CD4-positive, alpha-beta T cell treated with Interleukin-15 for 4 hours (primary cell): Measurements from ENCODE around the gene RBM15B.
"Not testable (repeated sequence)": the region's sequence is repeated elsewhere in the genome, so short reads cannot be mapped to it uniquely, and the experiment has no call there.

Experiments
- DNase-seq: peaks from one replicate; pipeline ENCODE4 v3.0.0-alpha.2; 2020; ENCODE audit warnings: low spot score

Gene RBM15B

GRCh38 chr3:51379301-51379700 lies 11.8 kb upstream of the RBM15B start:
- DNase-seq, result no peak

GRCh38 chr3:51379746-51380455 lies 11.2 kb upstream of the RBM15B start:
- DNase-seq, result no peak

- DNase-seq, result no peak
Observed at GRCh38 chr3:51380601-51381332, 10.3 kb upstream of the RBM15B start.

DNA sequence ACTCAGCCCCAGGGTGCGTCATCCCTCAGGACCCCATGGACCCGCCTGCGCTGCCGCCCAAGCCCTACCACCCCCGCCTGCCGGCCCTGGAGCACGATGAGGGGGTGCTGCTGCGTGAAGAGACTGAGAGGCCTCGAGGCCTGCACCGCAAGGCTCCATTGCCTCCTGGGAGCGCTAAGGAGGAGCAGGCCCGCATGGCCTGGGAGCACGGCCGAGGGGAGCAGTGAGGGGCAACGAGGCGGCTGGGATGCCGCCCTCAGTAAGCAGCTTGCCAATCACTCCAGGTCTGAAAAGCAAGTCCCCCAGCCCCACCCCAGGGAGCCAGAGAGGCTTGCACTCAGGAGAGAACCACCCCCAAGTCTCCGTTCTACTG lies 9.8 kb upstream of the RBM15B start:
- no peak for DNase-seq

DNA sequence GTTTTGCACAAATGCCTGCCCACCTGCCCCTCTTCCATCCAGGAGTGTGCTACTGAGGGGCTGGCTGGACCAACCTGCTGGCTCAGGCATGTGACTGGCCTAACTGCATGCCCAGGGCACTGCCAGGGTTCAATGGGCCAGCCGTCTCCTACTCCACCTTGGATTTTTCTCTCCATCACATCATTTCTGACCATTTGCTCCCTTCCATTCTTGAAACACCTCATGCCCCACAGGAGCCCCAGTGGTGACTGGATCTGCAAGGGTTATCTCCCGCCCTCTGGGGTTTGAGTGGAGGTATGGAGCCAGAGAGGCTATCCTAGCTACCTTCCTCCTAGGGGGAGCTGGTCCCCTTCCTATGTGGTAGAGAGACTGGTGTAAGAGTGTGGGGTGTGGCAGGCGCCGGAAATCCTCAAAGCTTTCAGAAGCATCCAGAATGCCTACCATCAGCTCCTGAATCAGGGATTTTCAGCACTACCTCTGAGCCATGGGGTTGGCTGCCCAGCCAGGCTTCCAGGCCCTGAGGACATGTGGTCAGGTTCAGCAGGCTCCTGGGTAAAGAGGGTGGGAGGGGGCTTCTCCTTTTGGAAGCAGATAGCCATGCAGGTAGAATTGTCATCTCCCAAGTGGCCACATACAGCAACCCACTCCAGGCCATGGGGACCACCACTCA lies 8.9 kb upstream of the RBM15B start:
- no peak for DNase-seq

GRCh38 chr3:51382947-51383578 lies 8.0 kb upstream of the RBM15B start:
- no peak for DNase-seq

DNA sequence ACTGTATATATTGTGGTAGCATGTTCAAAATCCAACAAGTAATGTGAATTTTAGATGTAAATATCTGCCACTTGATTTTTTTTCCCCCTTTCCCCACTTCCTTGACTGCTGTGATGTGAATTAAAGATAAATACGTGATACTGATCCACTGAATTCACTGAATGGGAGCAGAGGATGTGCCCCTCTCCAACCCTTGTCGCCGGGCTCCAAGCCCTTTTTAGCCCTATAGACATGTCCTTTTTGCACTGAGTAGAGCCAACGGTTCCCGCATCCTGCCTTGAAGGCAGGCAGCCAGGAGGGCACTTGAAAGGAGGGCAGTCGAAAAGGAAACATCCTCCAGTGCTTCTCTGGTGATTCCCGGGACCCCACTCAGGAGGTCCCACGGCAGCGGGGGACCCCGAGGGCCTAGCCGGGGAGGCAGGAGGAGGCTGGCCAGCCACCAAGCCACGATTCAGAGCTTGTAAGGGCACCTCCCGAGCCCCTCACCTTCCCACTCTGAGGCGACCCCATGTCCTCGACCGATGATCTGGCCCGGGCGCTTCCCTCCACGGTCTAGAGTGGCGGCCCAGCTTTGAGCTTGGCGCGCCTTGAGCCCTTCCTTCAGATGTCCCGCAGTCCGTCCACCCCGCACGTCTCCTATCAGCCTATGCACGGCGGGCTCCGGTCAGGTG lies 6.9 kb upstream of the RBM15B start:
- DNase-seq, result no peak

DNA sequence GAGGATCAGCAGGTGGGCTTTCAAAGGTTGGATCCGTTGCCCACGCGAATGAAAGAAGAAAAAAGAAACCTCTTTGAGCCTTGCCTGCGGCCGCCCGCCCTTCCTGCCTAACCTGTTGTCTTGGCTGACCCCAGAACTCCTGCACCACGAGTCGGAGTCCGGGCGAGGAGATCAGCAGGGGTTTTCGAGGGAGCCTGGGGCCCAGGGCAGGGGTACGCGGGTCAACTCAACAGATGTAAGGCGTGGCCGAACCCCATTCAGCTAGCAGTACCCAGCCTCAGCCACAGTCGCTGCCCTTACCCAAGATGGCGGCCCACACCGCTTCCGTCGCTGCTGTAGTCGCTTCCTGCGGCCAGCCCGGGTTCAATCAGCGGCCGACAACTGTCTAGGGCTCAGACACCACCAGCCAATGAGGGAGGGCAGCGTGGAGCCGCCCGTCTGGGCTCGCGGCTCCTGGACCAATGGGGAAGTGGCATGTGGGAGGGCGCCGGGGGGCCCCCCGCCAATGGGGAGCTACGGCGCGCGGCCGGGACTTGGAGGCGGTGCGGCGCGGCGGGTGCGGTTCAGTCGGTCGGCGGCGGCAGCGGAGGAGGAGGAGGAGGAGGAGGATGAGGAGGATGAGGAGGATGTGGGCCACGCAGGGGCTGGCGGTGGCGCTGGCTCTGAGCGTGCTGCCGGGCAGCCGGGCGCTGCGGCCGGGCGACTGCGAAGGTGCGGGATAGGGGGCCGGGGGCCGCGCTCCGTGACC lies 6.2 kb upstream of the RBM15B start, which contains the start of gene MANF:
Gene MANF, plus strand, starts transcription at position 566 of the 748 bp plus-strand sequence. Its CDS starts 52 bp downstream, at position 618.
- DNase-seq, result peak; percentile 97

GRCh38 chr3:51385621-51386091 lies 5.4 kb upstream of the RBM15B start:
- no peak for DNase-seq

DNA sequence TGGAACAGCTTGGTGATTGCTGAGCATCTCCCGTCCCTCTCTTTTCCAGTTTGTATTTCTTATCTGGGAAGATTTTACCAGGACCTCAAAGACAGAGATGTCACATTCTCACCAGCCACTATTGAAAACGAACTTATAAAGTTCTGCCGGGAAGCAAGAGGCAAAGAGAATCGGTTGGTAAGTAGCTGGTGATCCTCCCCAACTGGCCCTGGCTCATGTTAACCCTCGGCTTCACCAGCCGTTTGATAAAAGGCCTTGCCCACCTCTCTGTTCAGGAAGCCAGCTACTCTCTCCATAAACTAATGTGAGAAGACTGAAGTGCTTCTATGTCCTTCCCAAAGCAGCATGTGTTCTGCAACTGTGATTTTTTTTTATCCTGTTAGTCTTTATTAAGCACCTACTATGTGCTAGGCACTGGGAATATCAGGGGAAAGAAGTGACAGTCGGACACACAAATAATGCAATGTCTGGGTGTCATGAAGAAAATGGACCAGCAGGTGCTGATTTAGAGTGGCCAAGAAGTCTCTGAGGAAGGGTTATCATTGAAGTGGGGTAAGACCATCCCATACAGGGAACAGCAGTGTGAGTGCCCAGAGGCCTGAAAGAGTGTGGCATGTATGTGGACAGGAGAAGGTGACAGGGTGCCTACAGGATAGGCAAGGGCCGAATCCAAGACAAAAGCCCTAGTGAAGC lies 4.8 kb upstream of the RBM15B start:
- no peak for DNase-seq

DNA sequence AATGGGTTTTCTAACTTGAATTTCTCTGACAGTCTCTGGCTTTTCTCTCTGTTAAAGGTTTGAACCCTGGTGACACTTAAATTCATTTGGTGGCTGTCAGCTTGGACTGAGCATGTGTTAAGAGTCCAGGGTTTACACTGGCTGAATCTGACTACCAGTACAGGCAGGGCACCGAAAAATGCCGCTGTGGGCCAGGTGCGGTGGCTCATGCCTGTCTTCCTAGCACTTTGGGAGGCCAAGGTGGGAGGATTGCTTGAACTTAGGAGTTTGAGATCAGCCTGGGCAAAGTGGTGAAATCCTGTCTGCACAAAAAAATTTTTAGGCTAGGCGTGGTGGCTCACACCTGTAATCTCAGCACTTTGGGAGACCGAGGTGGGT lies 4.2 kb upstream of the RBM15B start:
- DNase-seq, result no peak

DNA sequence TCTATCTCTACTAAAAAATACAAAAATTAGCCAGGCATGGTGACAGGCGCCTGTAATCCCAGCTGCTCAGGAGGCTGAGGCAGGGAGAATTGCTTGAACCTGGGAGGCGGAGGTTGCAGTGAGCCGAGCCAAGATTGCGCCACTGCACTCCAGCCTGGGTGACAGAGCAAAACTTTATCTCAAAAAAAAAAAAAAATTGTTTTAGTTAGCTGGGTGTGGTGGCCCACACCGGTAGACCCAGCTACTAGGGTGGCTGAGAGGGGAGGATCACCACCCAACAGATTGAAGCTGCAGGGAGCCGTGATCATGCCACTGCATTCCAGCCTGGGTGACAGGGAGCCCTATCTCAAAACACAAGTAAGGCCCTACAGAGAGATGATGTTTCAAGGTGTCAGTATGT lies 3.8 kb upstream of the RBM15B start:
- DNase-seq, result not testable (repeated sequence)

DNA sequence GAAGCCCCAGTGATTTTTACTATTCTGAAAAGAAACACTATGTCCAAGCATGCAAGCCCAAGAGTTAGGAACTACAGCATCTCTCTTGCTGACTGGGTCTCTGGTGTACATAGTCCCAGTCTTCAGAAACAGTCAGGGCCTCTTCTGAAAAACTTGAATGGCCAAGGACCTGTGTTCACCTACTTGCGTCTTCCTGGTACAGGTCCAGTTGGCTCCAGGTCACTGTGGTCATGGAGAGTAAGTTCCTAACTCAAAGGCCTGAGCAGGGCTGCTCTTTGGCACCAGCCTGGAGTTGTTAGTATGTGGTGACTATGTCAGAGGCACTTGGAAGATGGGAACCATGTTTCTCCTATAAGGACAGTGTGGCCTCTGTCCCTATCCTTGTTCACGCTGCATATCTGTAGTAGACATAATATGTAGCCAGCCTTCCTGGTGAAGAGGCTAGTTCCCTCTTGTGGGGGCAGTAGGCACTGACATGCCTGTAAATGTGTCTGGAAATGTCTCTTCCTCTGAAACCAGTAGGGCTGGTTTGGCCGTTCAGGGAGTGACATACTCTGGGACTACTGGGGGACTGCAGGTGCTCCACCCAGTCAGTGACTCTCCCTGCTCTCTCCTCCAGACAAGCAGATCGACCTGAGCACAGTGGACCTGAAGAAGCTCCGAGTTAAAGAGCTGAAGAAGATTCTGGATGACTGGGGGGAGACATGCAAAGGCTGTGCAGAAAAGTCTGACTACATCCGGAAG lies 2.6 kb upstream of the RBM15B start:
- no peak for DNase-seq

- DNase-seq, result peak; percentile 59
Observed at GRCh38 chr3:51389423-51390183, 1.5 kb upstream of the RBM15B start.

DNA sequence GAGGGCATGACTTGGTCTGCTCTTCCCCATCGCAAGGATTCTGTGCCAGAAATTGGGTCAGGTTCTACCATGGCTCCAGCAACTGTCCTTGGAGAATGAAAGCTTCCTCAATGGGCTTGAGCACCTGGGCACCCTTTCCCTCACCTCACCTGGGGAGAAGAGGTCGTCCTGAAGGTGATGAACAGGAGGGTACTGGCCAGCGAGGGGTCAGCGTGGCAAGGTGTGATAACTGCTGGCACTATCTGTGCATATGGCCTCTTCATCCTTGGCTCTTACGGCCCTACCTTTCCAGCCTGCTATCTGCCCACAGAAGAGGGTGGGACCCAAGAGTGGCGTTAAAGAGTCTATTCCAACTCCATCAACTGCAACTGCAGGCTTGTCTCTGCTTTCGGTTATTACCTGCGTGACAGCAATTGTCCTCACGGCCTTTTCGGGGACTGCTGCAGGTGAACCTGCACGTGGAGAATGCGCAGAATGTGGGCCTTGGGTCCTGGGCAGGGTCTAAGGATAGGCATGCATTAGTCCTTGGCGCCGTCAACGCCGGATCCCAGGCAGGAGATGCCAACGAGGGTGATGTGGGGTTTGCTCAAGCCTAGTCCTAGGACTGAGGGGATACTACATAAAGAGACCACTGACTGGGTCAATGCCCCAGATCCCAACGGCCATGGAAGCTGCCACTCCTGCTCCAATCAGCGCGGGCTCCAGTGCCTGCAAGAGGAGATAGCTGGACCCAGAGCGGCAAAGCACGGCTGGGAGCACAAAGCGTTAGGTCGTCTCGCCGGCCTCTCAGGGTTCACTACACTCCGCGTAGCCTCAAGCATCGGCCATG lies 625 bp upstream of the RBM15B start:
- no peak for DNase-seq

- DNase-seq, result peak; percentile 44
Observed at GRCh38 chr3:51391566-51392354, 675 bp downstream of the RBM15B start.
